Fibroblast of lung (primary cell): ENCODE measurements around the gene MLLT10. TPM values are rescaled to one million over a fixed set of nuclear protein-coding genes. Genes with fewer than 3 reads are reported as not detected.

ENCODE experiments used
- DNase-seq, 2 donors: peaks; one replicate each; pipeline versions ENCODE4 v3.0.0 to v3.0.0-alpha.2; 2010; ENCODE audit warnings: low read depth in 2 of 2
- H2AFZ ChIP-seq: 2 replicates; pipeline ENCODE4 v1.5.1; 2012; ENCODE audit warnings: low read length, control low read depth, inconsistent platforms
- H3K27ac ChIP-seq: 2 replicates; pipeline ENCODE4 v1.5.1; 2011; ENCODE audit warnings: low read length, control low read depth; ENCODE audit not compliant: insufficient read depth
- H3K27me3 ChIP-seq: 2 replicates; pipeline ENCODE4 v1.5.1; 2011; ENCODE audit warnings: mild to moderate bottlenecking, low read length; ENCODE audit not compliant: control insufficient read depth, insufficient read depth
- H3K36me3 ChIP-seq: 2 replicates; pipeline ENCODE4 v1.5.1; 2011; ENCODE audit warnings: low read length; ENCODE audit not compliant: control insufficient read depth, insufficient read depth
- H3K4me1 ChIP-seq: 2 replicates; pipeline ENCODE4 v1.5.1; 2011; ENCODE audit warnings: low read length; ENCODE audit not compliant: control insufficient read depth, insufficient read depth; ENCODE audit errors: extremely low read depth
- H3K4me2 ChIP-seq: 2 replicates; pipeline ENCODE4 v1.5.1; 2011; ENCODE audit warnings: low read length, control low read depth; ENCODE audit not compliant: insufficient read depth; ENCODE audit errors: extremely low read depth
- H3K4me3 ChIP-seq, 4 experiments: fragments of 200-600 bp in 1 of 4; sonication (generic) in 1 of 4; replicated peaks in 1 of 4; 2 replicates each; pipeline ENCODE4 v1.5.1; 2011 to 2016; ENCODE audit warnings: low read length in 4 of 4, low read depth in 3 of 4, mild to moderate bottlenecking in 3 of 4, control low read depth in 2 of 4, inconsistent platforms in 1 of 4, mixed read lengths in 1 of 4; ENCODE audit not compliant: insufficient read depth in 1 of 4; ENCODE audit errors: control extremely low read depth in 1 of 4
- H3K79me2 ChIP-seq: 2 replicates; pipeline ENCODE4 v1.5.1; 2012; ENCODE audit warnings: mild to moderate bottlenecking, low read length, inconsistent platforms; ENCODE audit not compliant: control insufficient read depth, insufficient read depth
- H3K9ac ChIP-seq: 2 replicates; pipeline ENCODE4 v1.5.1; 2011; ENCODE audit warnings: mild to moderate bottlenecking, low read length, control low read depth; ENCODE audit not compliant: insufficient read depth
- H3K9me3 ChIP-seq: 2 replicates; pipeline ENCODE4 v1.5.1; 2012; ENCODE audit warnings: low read depth, low read length; ENCODE audit not compliant: control insufficient read depth, insufficient read depth
- H4K20me1 ChIP-seq: 2 replicates; pipeline ENCODE4 v1.5.1; 2011; ENCODE audit warnings: low read length; ENCODE audit not compliant: control insufficient read depth, insufficient read depth; ENCODE audit errors: extremely low read depth
- EZH2 ChIP-seq: IDR thresholded peaks from 2 replicates; pipeline ENCODE4 v1.5.1; 2012; ENCODE audit warnings: low read length, control low read depth, mild to moderate bottlenecking; ENCODE audit errors: missing control alignments
- polyA plus RNA-seq, 2 donors: library from polyadenylated mRNA; depleted of rRNA in 1 of 2; stranded (reverse) in 1 of 2; unstranded in 1 of 2; fragments of >200 nt; gene quantifications; 2 replicates each; pipeline ENCODE4 v1.2.1, GENCODE V29; 2011 to 2012; ENCODE audit warnings: missing spikeins in 1 of 2
- total RNA-seq: library from RNA; depleted of rRNA; stranded (reverse); fragments of >200 nt; gene quantifications from 2 replicates; pipeline ENCODE4 v1.2.1, GENCODE V29; 2014
- TF ChIP-seq, protein P1 (sequence below), 2 donors: IDR thresholded peaks in 1 of 2; conservative IDR thresholded peaks in 1 of 2; 1 replicate in 1 of 2; 2 replicates in 1 of 2; pipeline ENCODE4 v1.5.1; 2011 to 2012; ENCODE audit warnings: low read length in 2 of 2, control low read depth in 1 of 2, inconsistent platforms in 1 of 2, low read depth in 1 of 2, mild to moderate bottlenecking in 1 of 2

The MLLT10 gene
- total and polyA plus RNA-seq, 2 donors (not counting 1 experiment from before 2014, with no cell fraction given): 25.6 to 56.3 TPM

DNA sequence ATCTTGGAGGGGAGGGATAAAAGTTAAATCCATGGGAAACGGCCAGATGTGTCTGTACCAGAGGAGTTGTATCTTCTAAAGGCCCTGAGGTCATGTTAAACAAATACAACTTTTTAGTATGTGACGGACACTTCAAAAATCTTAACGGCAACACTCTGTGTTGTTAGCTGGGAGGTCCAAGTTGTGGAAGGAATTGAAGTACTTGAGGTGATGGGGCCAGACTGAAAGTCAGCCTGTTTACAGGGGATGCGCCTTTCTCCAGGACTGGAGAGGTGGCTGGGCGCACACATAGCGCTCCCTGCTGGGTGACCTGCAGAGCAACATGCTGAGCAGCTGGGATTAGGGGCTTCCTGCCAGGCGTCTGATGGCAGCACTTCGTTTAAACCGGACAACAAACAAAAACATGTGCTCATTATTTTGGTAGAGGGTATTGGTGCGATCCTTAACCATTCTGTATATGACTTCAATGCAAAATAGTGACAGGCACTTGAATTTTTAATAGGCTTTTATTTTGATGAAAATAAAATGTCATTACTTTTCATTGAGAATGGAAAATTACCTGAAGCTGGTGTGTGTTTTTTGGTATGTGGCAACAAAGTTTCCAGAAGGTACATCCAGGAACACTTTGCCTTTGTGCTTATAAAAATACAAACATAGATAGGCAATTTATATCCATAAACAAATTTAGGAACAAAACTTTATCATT, 198.2 kb downstream of the MLLT10 start:
- Histone ChIP-seq H3K9me3 (no peaks in the 10 kb centered on the region), H3K27ac (no peak overlapping the region), H3K36me3 (no peaks in the 10 kb centered on the region), H3K4me1 (peaks cover 2% of the 10 kb centered on the region), H3K9ac (no peak overlapping the region), H3K27me3 (no peaks in the 10 kb centered on the region), H3K4me2 (no peak overlapping the region), H3K4me3 (no peak overlapping the region), H4K20me1 (no peaks in the 10 kb centered on the region), H2AFZ (no peak overlapping the region), H3K79me2 (peaks cover 1% of the 10 kb centered on the region)
- no peak for TF ChIP-seq EZH2
- TF ChIP-seq, protein P1, sequence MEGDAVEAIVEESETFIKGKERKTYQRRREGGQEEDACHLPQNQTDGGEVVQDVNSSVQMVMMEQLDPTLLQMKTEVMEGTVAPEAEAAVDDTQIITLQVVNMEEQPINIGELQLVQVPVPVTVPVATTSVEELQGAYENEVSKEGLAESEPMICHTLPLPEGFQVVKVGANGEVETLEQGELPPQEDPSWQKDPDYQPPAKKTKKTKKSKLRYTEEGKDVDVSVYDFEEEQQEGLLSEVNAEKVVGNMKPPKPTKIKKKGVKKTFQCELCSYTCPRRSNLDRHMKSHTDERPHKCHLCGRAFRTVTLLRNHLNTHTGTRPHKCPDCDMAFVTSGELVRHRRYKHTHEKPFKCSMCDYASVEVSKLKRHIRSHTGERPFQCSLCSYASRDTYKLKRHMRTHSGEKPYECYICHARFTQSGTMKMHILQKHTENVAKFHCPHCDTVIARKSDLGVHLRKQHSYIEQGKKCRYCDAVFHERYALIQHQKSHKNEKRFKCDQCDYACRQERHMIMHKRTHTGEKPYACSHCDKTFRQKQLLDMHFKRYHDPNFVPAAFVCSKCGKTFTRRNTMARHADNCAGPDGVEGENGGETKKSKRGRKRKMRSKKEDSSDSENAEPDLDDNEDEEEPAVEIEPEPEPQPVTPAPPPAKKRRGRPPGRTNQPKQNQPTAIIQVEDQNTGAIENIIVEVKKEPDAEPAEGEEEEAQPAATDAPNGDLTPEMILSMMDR (conservative IDR thresholded peaks at IDR 0.05 in 1 of 2, IDR thresholded peaks at IDR 0.05 in 1 of 2; ENCODE audit: low read depth in 1 of 2, low read length in 2 of 2): peak; percentile 95 to 97
- DNase-seq: peak; percentile 69 to 88

DNA sequence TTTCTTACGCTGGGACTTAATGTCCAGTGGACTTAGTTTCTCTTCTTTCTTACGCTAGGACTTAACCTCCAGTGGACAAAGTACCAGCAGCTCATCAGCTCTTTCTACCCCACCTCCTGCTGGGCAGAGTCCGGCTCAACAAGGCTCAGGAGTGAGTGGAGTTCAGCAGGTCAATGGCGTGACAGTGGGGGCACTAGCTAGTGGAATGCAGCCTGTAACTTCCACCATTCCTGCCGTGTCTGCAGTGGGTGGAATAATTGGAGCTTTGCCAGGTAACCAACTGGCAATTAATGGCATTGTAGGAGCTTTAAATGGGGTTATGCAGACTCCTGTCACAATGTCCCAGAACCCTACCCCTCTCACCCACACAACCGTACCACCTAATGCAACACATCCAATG, 199.7 kb downstream of the MLLT10 start:
- H3K4me3 ChIP-seq: no peak overlapping the region
- peak in 1 of 2 donors; percentile 29 for DNase-seq
- H3K4me2 ChIP-seq: no peak overlapping the region
- peaks cover 1% of the 10 kb centered on the region for H3K79me2 ChIP-seq
- no peak overlapping the region for H3K27ac ChIP-seq
- no peaks in the 10 kb centered on the region for H3K36me3 ChIP-seq
- H4K20me1 ChIP-seq: no peaks in the 10 kb centered on the region
- peaks cover 2% of the 10 kb centered on the region for H3K4me1 ChIP-seq
- no peak for TF ChIP-seq EZH2
- TF ChIP-seq, protein P1 (conservative IDR thresholded peaks at IDR 0.05 in 1 of 2, IDR thresholded peaks at IDR 0.05 in 1 of 2; ENCODE audit: low read depth in 1 of 2, low read length in 2 of 2): no peak
- H3K9ac ChIP-seq: no peak overlapping the region
- H2AFZ ChIP-seq: no peak overlapping the region
- no peaks in the 10 kb centered on the region for H3K27me3 ChIP-seq
- H3K9me3 ChIP-seq: no peaks in the 10 kb centered on the region

DNA sequence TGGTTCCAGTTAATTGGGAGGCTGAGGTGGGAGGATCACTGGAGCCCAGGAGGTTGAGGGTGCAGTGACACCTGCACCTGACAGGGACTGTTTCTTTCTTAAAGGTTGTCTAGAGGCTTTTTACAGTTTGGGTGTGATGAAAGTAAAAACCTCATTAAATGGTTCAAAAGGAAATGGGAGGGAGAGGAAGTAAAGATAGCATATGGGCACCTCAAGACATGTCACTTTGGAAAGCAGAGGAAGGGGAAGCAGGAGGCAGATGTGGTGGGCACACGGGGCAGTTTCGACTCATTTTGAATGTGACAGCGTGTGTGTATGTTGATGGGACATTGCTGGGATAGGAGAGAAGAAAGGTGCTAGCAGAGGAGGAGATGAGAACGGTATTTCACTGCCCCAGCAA, 203.1 kb downstream of the MLLT10 start:
- Histone ChIP-seq H2AFZ (no peak overlapping the region), H3K79me2 (peaks cover 1% of the 10 kb centered on the region), H3K27ac (no peak overlapping the region), H3K9ac (no peak overlapping the region), H3K4me2 (no peak overlapping the region), H3K27me3 (no peaks in the 10 kb centered on the region), H3K4me3 (no peak overlapping the region), H3K4me1 (no peaks in the 10 kb centered on the region), H3K9me3 (no peaks in the 10 kb centered on the region), H3K36me3 (peaks cover 2% of the 10 kb centered on the region), H4K20me1 (no peaks in the 10 kb centered on the region)
- TF ChIP-seq, protein P1 (conservative IDR thresholded peaks at IDR 0.05 in 1 of 2, IDR thresholded peaks at IDR 0.05 in 1 of 2; ENCODE audit: low read depth in 1 of 2, low read length in 2 of 2): no peak
- no peak for TF ChIP-seq EZH2
- DNase-seq: no peak
